Measurements from ENCODE around the gene CHRNA4.

- TF ChIP-seq POLR2A (IDR thresholded peaks at IDR 0.05; ENCODE audit: low read depth, low read length) = no peak
- no peak for TF ChIP-seq POLR2AphosphoS5 (IDR thresholded peaks at IDR 0.05; ENCODE audit: low read depth, low read length)
These were observed 53.5 kb downstream of the CHRNA4 start for GRCh38 chr20:63307538-63308217.

All from GM12892 (cell line).